GM12865 (cell line): ENCODE measurements around the gene ANXA3.

Experiments
- DNase-seq: peaks from one replicate; pipeline ENCODE4 v3.0.0; 2010; ENCODE audit warnings: low read depth
- H3K4me3 ChIP-seq: 2 replicates; pipeline ENCODE4 v1.5.1; 2011; ENCODE audit warnings: mild to moderate bottlenecking, low read depth, low read length, control low read depth
- TF ChIP-seq, protein P1 (sequence below): IDR thresholded peaks from 2 replicates; pipeline ENCODE4 v1.5.1; 2011; ENCODE audit warnings: low read length, control low read depth, low read depth, inconsistent platforms; ENCODE audit not compliant: insufficient read depth; ENCODE audit errors: missing control alignments

The ANXA3 gene

DNA sequence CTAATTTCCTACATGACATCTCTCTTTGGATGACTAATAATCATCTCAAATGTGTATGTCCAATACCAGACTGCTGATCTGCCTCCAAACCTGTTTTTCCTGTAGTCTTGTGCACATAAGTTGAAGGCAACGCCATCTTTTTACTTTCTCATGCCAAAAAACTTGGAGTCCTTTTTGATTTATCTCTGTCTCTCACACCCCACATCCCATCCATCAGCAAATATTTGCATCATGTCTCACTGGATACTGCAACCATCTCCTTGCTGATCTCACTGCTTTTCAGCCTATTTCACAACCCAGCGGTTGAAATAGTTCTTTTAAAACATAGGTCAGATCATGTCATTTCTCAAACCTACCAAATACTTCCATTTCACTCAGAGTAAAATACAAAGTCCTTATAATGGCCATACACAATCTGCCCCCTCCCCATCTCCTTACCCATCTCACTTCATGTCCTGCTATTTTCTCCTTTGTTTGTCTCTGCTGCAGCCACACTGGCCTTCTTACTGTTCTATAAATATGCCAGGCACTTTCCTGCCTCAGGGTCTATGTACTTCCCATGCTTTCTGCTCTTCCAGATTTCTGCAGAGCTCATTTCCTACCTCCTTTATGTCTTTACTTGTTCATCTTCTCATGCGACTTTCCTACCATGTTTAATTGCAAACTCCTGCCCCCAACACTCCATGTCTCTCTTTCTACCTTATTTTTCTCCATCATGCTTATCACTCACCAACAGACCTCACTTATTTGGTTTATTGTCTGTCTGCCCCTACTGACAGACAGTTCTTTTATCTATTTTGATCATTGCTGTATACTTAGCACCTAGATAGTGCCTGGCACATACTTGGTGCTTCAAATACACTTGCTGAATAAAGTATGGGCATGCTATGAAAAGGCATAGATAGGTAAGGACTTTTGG, 98.8 kb downstream of the ANXA3 start:
- TF ChIP-seq, protein P1, sequence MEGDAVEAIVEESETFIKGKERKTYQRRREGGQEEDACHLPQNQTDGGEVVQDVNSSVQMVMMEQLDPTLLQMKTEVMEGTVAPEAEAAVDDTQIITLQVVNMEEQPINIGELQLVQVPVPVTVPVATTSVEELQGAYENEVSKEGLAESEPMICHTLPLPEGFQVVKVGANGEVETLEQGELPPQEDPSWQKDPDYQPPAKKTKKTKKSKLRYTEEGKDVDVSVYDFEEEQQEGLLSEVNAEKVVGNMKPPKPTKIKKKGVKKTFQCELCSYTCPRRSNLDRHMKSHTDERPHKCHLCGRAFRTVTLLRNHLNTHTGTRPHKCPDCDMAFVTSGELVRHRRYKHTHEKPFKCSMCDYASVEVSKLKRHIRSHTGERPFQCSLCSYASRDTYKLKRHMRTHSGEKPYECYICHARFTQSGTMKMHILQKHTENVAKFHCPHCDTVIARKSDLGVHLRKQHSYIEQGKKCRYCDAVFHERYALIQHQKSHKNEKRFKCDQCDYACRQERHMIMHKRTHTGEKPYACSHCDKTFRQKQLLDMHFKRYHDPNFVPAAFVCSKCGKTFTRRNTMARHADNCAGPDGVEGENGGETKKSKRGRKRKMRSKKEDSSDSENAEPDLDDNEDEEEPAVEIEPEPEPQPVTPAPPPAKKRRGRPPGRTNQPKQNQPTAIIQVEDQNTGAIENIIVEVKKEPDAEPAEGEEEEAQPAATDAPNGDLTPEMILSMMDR = no peak
- no peak overlapping the region for H3K4me3 ChIP-seq
- DNase-seq = no peak

DNA sequence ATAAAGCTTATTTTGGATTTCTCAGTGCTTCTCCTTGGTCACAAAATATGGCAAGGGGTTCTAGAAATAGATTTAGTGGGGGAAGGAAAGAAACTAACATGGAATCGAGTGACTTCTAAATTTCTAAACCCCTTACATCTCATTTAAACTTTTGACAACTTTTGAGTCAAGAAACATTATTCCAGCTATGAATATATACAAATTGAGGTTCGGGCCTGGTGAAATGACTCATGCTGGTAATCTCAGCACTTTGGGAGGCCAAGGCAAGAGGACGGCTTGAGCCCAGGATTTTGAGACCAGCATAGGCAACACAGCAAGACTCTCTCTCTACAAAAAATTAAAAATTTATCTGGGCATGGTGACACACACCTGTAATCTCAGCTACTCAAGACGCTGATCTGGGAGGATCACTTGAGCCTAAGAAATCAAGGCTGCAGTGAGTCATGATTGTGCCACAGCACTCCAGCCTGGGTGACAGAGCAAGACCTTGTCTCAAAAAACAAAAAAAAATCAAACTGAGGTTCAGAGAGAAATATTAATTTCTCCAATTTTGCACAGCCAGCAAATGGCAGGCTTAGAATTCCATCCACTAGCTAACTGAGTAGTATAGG, 99.8 kb downstream of the ANXA3 start:
- no peak for DNase-seq
- TF ChIP-seq, protein P1 = no peak
- H3K4me3 ChIP-seq = no peak overlapping the region

DNA sequence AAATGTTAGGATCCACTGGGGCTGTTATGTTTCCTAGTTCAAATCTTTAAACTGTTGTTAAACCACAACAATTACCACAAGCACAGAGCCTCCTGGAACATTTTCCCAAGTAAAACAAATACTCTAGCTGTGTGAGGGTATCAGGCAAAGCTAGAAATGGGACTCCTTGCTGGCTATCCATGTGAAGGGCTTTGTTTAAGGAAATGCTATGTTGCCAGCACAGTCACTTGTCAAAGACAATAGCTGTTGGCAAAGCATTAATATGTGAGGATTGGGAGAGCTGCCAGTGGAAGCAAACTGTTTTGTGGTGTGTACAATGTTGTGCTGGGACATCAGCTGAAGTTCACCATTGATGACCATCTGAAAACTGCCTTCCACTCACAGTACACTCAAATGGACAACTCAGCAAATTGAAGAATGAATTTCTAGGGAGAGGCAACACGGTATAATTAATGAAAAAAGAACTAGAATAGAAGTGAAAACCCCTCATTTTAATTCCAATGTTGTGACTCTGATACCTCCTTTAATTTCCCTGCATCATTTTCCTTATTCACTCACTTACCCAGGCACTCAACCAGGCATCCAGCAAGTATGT, 100.8 kb downstream of the ANXA3 start:
- no peak for DNase-seq
- H3K4me3 ChIP-seq = no peak overlapping the region
- TF ChIP-seq, protein P1 = no peak

DNA sequence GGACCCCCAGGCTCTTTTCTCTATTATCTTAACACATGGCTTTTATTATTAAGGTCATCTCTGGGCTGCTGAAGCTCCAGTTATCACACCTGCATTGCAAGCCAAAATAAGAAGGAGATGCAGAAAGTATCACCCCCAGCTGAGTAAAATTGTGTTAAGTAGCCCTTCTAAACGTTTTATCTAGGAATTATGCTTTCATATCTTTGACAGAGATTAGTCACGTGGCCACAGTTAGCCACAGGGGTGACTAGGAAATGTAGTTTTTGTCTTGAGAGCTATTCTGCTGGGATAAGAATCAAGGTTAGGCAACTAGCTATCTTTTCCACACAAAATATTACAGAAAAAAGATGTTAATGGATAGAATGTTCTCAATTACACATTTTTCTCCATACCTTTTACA, 102.1 kb downstream of the ANXA3 start:
- TF ChIP-seq, protein P1 = no peak
- H3K4me3 ChIP-seq = no peak overlapping the region
- DNase-seq = no peak

DNA sequence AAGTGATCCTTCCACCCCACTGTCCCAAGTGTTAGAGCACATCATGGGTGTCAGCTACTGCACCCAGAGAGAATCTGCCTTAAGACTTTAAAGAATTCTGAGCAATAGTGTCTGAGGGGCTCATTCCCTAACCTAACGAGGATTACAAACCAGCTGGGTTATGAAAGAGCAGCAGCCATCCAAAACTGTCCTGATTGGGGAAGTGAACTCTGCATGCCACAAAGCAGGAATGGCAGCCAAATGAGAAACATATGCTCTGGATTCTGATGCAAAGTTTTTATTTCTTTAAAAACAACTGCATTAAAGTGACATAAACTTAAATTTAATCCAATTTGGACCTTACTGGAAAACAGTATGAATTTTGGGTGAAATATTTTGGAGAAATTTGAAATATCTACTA, 103.2 kb downstream of the ANXA3 start:
- TF ChIP-seq, protein P1 = no peak
- H3K4me3 ChIP-seq = no peak overlapping the region
- DNase-seq = no peak

DNA sequence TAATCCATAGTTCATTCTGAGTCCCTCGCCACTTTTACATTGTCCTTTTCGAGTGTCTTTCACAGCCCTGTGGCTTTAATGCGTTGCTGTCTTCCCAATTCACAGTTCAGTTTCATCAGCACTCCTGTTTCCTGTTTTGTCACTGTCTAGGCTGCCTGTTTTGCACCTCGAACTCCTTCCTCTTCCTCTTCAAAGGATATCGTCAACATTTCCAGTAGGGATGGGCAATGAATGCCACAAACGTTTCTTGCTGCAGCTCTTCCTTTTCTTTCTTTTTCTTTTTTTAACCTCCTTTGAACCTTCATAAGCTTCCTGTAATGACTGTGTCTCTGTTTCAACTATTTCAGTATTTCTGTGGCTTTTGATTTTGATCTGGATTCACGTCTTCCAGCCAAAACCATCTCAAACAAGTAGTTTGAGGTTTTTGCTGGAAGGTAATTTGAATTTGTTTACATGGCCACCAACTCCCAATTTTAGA, 105.4 kb downstream of the ANXA3 start:
- no peak overlapping the region for H3K4me3 ChIP-seq
- TF ChIP-seq, protein P1 = no peak
- DNase-seq = peak; percentile 59
